IPS-NIHi11 (cell line): ENCODE data around the gene PRORP.
"Not testable (repeated sequence)": the region's sequence is repeated elsewhere in the genome, so short reads cannot be mapped to it uniquely, and the experiment has no call there.

Source experiments
- DNase-seq: peaks from one replicate; pipeline ENCODE4 v3.0.0; 2012; ENCODE audit warnings: mixed read lengths, low spot score

Gene PRORP

GRCh38 chr14:35121887-35122695, at the start of gene PRORP, which contains the start of gene PPP2R3C:
TSS of gene PRORP (plus strand) at chr14:35122552. CDS start at chr14:35123246, 694 bp downstream.
TSS of gene PPP2R3C (minus strand) at chr14:35121990. CDS start at chr14:35121959, 31 bp downstream.
- peak; percentile 93 for DNase-seq

- DNase-seq, result no peak
Observed at GRCh38 chr14:35073486-35073885, 48.9 kb upstream of the PRORP start.

GRCh38 chr14:35078082-35078481, 44.3 kb upstream of the PRORP start:
- DNase-seq, result no peak

- DNase-seq, result no peak
Observed at GRCh38 chr14:35079742-35080141, 42.6 kb upstream of the PRORP start.

- DNase-seq, result no peak
Observed at GRCh38 chr14:35083530-35084150, 38.7 kb upstream of the PRORP start.

- no peak for DNase-seq
Observed at GRCh38 chr14:35085441-35085840, 36.9 kb upstream of the PRORP start.

GRCh38 chr14:35088514-35088913, 33.8 kb upstream of the PRORP start:
- DNase-seq, result no peak

- not testable (repeated sequence) for DNase-seq
Observed at GRCh38 chr14:35094645-35095044, 27.7 kb upstream of the PRORP start.

GRCh38 chr14:35107866-35108265, 14.5 kb upstream of the PRORP start:
- no peak for DNase-seq

GRCh38 chr14:35112641-35113040, 9.7 kb upstream of the PRORP start:
- no peak for DNase-seq

- DNase-seq, result no peak
Observed at GRCh38 chr14:35113308-35113950, 8.9 kb upstream of the PRORP start.

GRCh38 chr14:35114036-35114435, 8.3 kb upstream of the PRORP start:
- no peak for DNase-seq

- no peak for DNase-seq
Observed at GRCh38 chr14:35116242-35116641, 6.1 kb upstream of the PRORP start.

- DNase-seq, result no peak
Observed at GRCh38 chr14:35117112-35117511, 5.2 kb upstream of the PRORP start.

- DNase-seq, result no peak
Observed at GRCh38 chr14:35121026-35121886, 1.1 kb upstream of the PRORP start.

- DNase-seq, result peak; percentile 46
Observed at GRCh38 chr14:35122696-35123387, 490 bp downstream of the PRORP start.

- DNase-seq, result no peak
Observed at GRCh38 chr14:35123388-35123703, 994 bp downstream of the PRORP start.

- no peak for DNase-seq
Observed at GRCh38 chr14:35124127-35124526, 1.8 kb downstream of the PRORP start.

- DNase-seq, result no peak
Observed at GRCh38 chr14:35133542-35134328, 11.4 kb downstream of the PRORP start.

GRCh38 chr14:35134329-35135123, 12.2 kb downstream of the PRORP start:
- DNase-seq, result no peak
